Central memory CD8-positive, alpha-beta T cell (primary cell): ENCODE data around the gene SORBS2.
"Not testable (repeated sequence)": the region's sequence is repeated elsewhere in the genome, so short reads cannot be mapped to it uniquely, and the experiment has no call there.

Source experiments
- ATAC-seq: fragments of 150-1000 bp; cut with Tn5 transposase; replicated peaks from 2 replicates; pipeline ENCODE4 v1.10.0; 2022; ENCODE audit warnings: mild to moderate bottlenecking, moderate FRiP score, moderate number of reproducible peaks; ENCODE audit not compliant: poor library complexity, severe bottlenecking; ENCODE audit errors: extremely low read depth
- DNase-seq, 2 donors: peaks; one replicate each; pipeline ENCODE4 v3.0.0; 2021; ENCODE audit warnings: low spot score in 2 of 2
- H3K27ac Mint-ChIP-seq: one replicate; pipeline ENCODE4 v1.8.0; 2022; ENCODE audit warnings: low read depth, mild to moderate bottlenecking, moderate library complexity, mixed read lengths
- H3K27me3 Mint-ChIP-seq: one replicate; pipeline ENCODE4 v1.8.0; 2022; ENCODE audit warnings: mixed read lengths
- H3K36me3 Mint-ChIP-seq: one replicate; pipeline ENCODE4 v1.8.0; 2022; ENCODE audit warnings: mild to moderate bottlenecking, moderate library complexity, mixed read lengths; ENCODE audit not compliant: insufficient read depth
- H3K4me1 Mint-ChIP-seq: one replicate; pipeline ENCODE4 v1.8.0; 2022; ENCODE audit warnings: mixed read lengths
- H3K4me3 Mint-ChIP-seq: one replicate; pipeline ENCODE4 v1.8.0; 2022; ENCODE audit warnings: mild to moderate bottlenecking, moderate library complexity, mixed read lengths
- H3K9me3 Mint-ChIP-seq: one replicate; pipeline ENCODE4 v1.8.0; 2022; ENCODE audit warnings: mixed read lengths

The SORBS2 gene

DNA sequence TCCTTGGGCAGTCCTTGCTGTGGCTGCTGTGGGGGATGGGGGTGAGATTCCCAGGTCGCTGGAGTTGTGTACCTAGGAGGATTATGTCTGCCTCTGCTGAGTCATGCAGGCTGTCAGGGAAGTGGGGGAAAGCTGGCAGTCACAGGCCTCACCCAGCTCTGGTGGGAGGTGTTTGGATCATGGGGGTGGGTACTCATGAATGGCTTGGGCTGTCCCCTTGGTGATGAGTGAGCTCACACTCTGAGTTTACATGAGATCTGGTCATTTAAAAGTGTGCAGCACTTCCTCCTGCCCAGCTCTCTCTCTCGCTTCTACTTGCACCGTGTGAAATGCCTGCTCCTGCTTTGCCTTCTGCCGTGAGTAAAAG lies 252.1 kb downstream of the SORBS2 start:
- DNase-seq (no peak), ATAC-seq (no peak)
- no peak overlapping the region for H3K27ac Mint-ChIP-seq
- no peaks in the 10 kb centered on the region for H3K4me1 Mint-ChIP-seq
- H3K4me3 Mint-ChIP-seq = no peak overlapping the region
- peaks cover 79% of the 10 kb centered on the region for H3K27me3 Mint-ChIP-seq
- H3K36me3 Mint-ChIP-seq = no peaks in the 10 kb centered on the region
- no peaks in the 10 kb centered on the region for H3K9me3 Mint-ChIP-seq

GRCh38 chr4:185559251-185559914 lies 252.6 kb downstream of the SORBS2 start:
- not testable (repeated sequence) for DNase-seq, H3K36me3 Mint-ChIP-seq, H3K9me3 Mint-ChIP-seq, H3K4me3 Mint-ChIP-seq, ATAC-seq, H3K27ac Mint-ChIP-seq, H3K4me1 Mint-ChIP-seq
- peaks cover 79% of the 10 kb centered on the region for H3K27me3 Mint-ChIP-seq

- Mint-ChIP-seq H3K9me3 (no peaks in the 10 kb centered on the region), H3K4me1 (no peaks in the 10 kb centered on the region), H3K27ac (no peak overlapping the region), H3K4me3 (no peak overlapping the region), H3K27me3 (peaks cover 48% of the 10 kb centered on the region), H3K36me3 (no peaks in the 10 kb centered on the region)
- no peak for DNase-seq
- ATAC-seq = no peak
Measured at GRCh38 chr4:185554365-185555126, 257.4 kb downstream of the SORBS2 start.

DNA sequence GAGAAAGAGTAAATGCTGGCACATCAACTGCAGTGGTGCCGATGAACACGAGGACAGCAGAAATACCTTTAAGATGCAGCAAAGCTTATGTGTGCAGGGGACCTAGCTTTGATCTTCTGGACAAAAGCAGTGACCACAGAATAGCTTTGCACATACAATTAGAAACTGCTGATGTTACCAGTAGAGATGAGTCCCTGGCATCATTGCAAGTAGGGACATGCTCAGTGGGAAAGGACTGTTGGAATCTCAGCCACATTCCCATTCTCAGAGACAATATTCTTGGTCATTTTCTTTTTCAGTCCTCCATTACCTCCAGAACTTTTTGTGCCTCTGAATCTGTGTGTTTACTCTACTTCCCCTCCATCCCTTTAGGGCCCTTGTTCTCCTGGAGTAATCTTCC lies 259.7 kb downstream of the SORBS2 start:
- H3K27me3 Mint-ChIP-seq = peaks cover 29% of the 10 kb centered on the region
- no peak overlapping the region for H3K4me3 Mint-ChIP-seq
- no peak overlapping the region for H3K27ac Mint-ChIP-seq
- H3K36me3 Mint-ChIP-seq = no peaks in the 10 kb centered on the region
- H3K9me3 Mint-ChIP-seq = no peaks in the 10 kb centered on the region
- DNase-seq (no peak), ATAC-seq (no peak)
- H3K4me1 Mint-ChIP-seq = no peaks in the 10 kb centered on the region

DNA sequence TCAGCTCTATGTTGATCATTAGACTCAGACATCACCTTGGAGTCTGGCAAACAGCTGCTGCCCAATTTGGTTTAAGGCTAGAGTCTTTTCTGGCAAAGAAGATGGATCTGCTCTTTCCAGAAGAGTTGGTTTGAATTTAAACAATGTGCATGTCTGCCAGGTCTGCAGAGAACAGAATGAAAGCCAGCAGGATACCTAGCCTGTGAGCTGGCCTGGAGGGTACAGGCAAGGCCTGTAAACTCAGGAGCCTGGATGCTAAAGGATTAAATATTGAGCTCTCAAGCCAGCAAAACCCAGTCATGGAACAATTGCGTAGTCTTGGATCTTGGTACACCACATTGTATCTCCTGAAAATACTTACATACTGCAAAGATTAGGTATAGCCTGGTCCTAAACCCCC lies 261.1 kb downstream of the SORBS2 start:
- DNase-seq = no peak
- Mint-ChIP-seq H3K4me3 (no peak overlapping the region), H3K27me3 (peaks cover 16% of the 10 kb centered on the region), H3K9me3 (no peaks in the 10 kb centered on the region), H3K4me1 (no peaks in the 10 kb centered on the region), H3K27ac (no peak overlapping the region), H3K36me3 (no peaks in the 10 kb centered on the region)
- no peak for ATAC-seq

- peaks cover 14% of the 10 kb centered on the region for H3K27me3 Mint-ChIP-seq
- H3K27ac Mint-ChIP-seq = no peak overlapping the region
- H3K36me3 Mint-ChIP-seq = no peaks in the 10 kb centered on the region
- ATAC-seq (no peak), DNase-seq (no peak)
- H3K9me3 Mint-ChIP-seq = no peaks in the 10 kb centered on the region
- H3K4me1 Mint-ChIP-seq = no peaks in the 10 kb centered on the region
- no peak overlapping the region for H3K4me3 Mint-ChIP-seq
Measured at GRCh38 chr4:185549095-185549639, 262.8 kb downstream of the SORBS2 start.

- no peak for ATAC-seq
- Mint-ChIP-seq H3K4me1 (no peaks in the 10 kb centered on the region), H3K27me3 (peaks cover 14% of the 10 kb centered on the region), H3K9me3 (no peaks in the 10 kb centered on the region), H3K36me3 (no peaks in the 10 kb centered on the region), H3K27ac (no peak overlapping the region), H3K4me3 (no peak overlapping the region)
- DNase-seq = no peak
Measured at GRCh38 chr4:185548587-185548986, 263.4 kb downstream of the SORBS2 start.

- H3K4me1 Mint-ChIP-seq = no peaks in the 10 kb centered on the region
- no peaks in the 10 kb centered on the region for H3K36me3 Mint-ChIP-seq
- no peak overlapping the region for H3K4me3 Mint-ChIP-seq
- no peaks in the 10 kb centered on the region for H3K9me3 Mint-ChIP-seq
- DNase-seq = no peak
- ATAC-seq = no peak
- no peak overlapping the region for H3K27ac Mint-ChIP-seq
- peaks cover 27% of the 10 kb centered on the region for H3K27me3 Mint-ChIP-seq
Measured at GRCh38 chr4:185546335-185546734, 265.7 kb downstream of the SORBS2 start.

GRCh38 chr4:185542626-185543315 lies 269.2 kb downstream of the SORBS2 start:
- ATAC-seq (no peak), DNase-seq (no peak)
- Mint-ChIP-seq H3K27ac (no peak overlapping the region), H3K9me3 (no peaks in the 10 kb centered on the region), H3K36me3 (no peaks in the 10 kb centered on the region), H3K4me3 (no peak overlapping the region), H3K27me3 (peaks cover 17% of the 10 kb centered on the region), H3K4me1 (no peaks in the 10 kb centered on the region)

DNA sequence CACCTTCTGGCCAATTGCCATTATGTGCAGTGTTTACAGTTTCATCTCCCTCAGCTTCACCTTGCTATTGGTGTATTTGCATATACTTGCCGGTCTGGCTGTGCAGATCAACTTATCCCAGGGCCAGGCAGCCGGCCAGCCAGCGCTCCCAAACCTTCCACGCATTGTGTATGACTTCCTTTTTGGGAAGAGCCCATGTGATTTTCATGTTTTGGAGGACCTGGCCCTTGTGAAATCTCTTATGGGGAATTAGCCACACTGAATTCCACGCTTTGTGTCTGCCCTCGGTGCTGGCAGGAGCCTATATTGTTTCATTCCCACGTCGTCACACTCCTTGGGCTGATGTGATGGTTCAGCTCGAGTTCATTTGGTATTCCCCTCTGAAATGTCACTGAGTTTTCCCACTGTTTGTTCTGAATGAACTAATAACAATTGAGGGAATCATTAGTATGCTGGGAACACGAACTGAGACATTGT lies 270.7 kb downstream of the SORBS2 start:
- Mint-ChIP-seq H3K36me3 (no peaks in the 10 kb centered on the region), H3K4me1 (no peaks in the 10 kb centered on the region), H3K4me3 (no peak overlapping the region), H3K27ac (no peak overlapping the region), H3K27me3 (peaks cover 17% of the 10 kb centered on the region), H3K9me3 (no peaks in the 10 kb centered on the region)
- ATAC-seq (no peak), DNase-seq (no peak)

GRCh38 chr4:185540487-185541120 lies 271.4 kb downstream of the SORBS2 start:
- Mint-ChIP-seq H3K4me1 (no peaks in the 10 kb centered on the region), H3K4me3 (no peak overlapping the region), H3K36me3 (no peaks in the 10 kb centered on the region), H3K27ac (no peak overlapping the region), H3K27me3 (peaks cover 17% of the 10 kb centered on the region), H3K9me3 (no peaks in the 10 kb centered on the region)
- ATAC-seq = no peak
- DNase-seq = no peak

DNA sequence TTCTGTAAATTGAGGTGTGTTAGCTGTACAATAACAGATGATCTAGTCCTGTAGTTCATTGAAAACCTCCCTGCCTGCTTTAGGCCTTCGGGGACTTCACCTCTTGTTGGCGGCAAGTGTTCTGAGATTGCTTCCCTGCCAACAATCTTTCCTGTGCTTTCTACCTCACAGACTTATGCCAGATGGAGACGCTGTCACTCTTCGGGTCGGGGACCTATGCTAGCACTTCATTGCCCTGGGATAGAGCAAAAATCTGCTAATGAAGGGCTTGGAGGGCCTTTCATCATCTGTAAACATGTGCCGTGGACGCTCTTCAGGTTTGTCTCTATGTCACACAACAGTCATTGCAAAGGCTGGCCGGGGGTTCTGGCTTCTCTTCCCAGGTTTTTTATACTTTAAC lies 272.0 kb downstream of the SORBS2 start:
- Mint-ChIP-seq H3K27ac (no peak overlapping the region), H3K4me1 (no peaks in the 10 kb centered on the region), H3K36me3 (no peaks in the 10 kb centered on the region), H3K27me3 (peaks cover 17% of the 10 kb centered on the region), H3K9me3 (no peaks in the 10 kb centered on the region), H3K4me3 (no peak overlapping the region)
- DNase-seq (no peak), ATAC-seq (no peak)
